Globus pallidus (tissue), 1 donor: Measurements from ENCODE around the gene SOX13.

Source experiments
- DNase-seq: peaks from one replicate; pipeline ENCODE4 v3.0.0-alpha.2; 2015; ENCODE audit warnings: low spot score

The SOX13 gene

GRCh38 chr1:204132718-204133117 lies 59.8 kb downstream of the SOX13 start:
- no peak for DNase-seq

GRCh38 chr1:204134103-204134502 lies 61.2 kb downstream of the SOX13 start:
- DNase-seq: no peak

- no peak for DNase-seq
These were observed 63.9 kb downstream of the SOX13 start for GRCh38 chr1:204136814-204137213.

GRCh38 chr1:204139088-204139487 lies 66.2 kb downstream of the SOX13 start:
- DNase-seq: no peak

GRCh38 chr1:204139952-204140351 lies 67.0 kb downstream of the SOX13 start:
- DNase-seq: no peak

- no peak for DNase-seq
These were observed 68.2 kb downstream of the SOX13 start for GRCh38 chr1:204141131-204141530.

- no peak for DNase-seq
These were observed 69.4 kb downstream of the SOX13 start for GRCh38 chr1:204142032-204142974.

- no peak for DNase-seq
These were observed 70.5 kb downstream of the SOX13 start for GRCh38 chr1:204143276-204144041.

GRCh38 chr1:204145033-204145504 lies 72.2 kb downstream of the SOX13 start:
- DNase-seq: no peak

- no peak for DNase-seq
These were observed 73.4 kb downstream of the SOX13 start for GRCh38 chr1:204146309-204146708.

GRCh38 chr1:204146965-204147364 lies 74.0 kb downstream of the SOX13 start:
- no peak for DNase-seq

- no peak for DNase-seq
These were observed 74.8 kb downstream of the SOX13 start for GRCh38 chr1:204147406-204148383.

- DNase-seq: no peak
These were observed 76.2 kb downstream of the SOX13 start for GRCh38 chr1:204149107-204149506.

- DNase-seq: no peak
These were observed 77.0 kb downstream of the SOX13 start for GRCh38 chr1:204149635-204150565.

- no peak for DNase-seq
These were observed 78.0 kb downstream of the SOX13 start for GRCh38 chr1:204150702-204151551.

- no peak for DNase-seq
These were observed 78.8 kb downstream of the SOX13 start, which contains the start of gene ETNK2 for GRCh38 chr1:204151552-204152309. ETNK2 (minus strand) TSS chr1:204152044; CDS start chr1:204151852, 192 bp downstream.

GRCh38 chr1:204152310-204153044 lies 79.6 kb downstream of the SOX13 start:
- no peak for DNase-seq

GRCh38 chr1:204153667-204154066 lies 80.8 kb downstream of the SOX13 start:
- no peak for DNase-seq
